ENCODE measurements around the gene BLM.
A peak's percentile ranks its signal among the peaks of the same experiment; 100 is the strongest.
"Not testable (repeated sequence)": the region's sequence is repeated elsewhere in the genome, so short reads cannot be mapped to it uniquely, and the experiment has no call there.

Gene BLM

GRCh38 chr15:90711842-90712241, 5.3 kb upstream of the BLM start:
- Histone ChIP-seq H3K9ac (ENCODE audit: low read depth, low read length) (no peak overlapping the region), H3K4me1 (ENCODE audit: control insufficient read depth, insufficient read depth, low read length) (peaks cover 2% of the 10 kb centered on the region), H3K36me3 (ENCODE audit: control insufficient read depth, insufficient read depth, low read length) (no peaks in the 10 kb centered on the region), H3K27me3 (ENCODE audit: control insufficient read depth, insufficient read depth, low read length) (no peaks in the 10 kb centered on the region), H3K9me3 (ENCODE audit: control insufficient read depth, insufficient read depth, low read length) (no peaks in the 10 kb centered on the region), H3K4me3 (ENCODE audit: low read depth, low read length) (no peak overlapping the region)

- Histone ChIP-seq H3K9ac (ENCODE audit: low read depth, low read length) (no peak overlapping the region), H3K36me3 (ENCODE audit: control insufficient read depth, insufficient read depth, low read length) (no peaks in the 10 kb centered on the region), H3K4me1 (ENCODE audit: control insufficient read depth, insufficient read depth, low read length) (peaks cover 2% of the 10 kb centered on the region), H3K9me3 (ENCODE audit: control insufficient read depth, insufficient read depth, low read length) (no peaks in the 10 kb centered on the region), H3K4me3 (ENCODE audit: low read depth, low read length) (no peak overlapping the region), H3K27me3 (ENCODE audit: control insufficient read depth, insufficient read depth, low read length) (no peaks in the 10 kb centered on the region)
Observed at GRCh38 chr15:90713081-90713480, 4.1 kb upstream of the BLM start.

GRCh38 chr15:90716317-90716975, 700 bp upstream of the BLM start:
- no peaks in the 10 kb centered on the region for H3K27me3 ChIP-seq (ENCODE audit: control insufficient read depth, insufficient read depth, low read length)
- H3K4me1 ChIP-seq (ENCODE audit: control insufficient read depth, insufficient read depth, low read length): peaks cover 2% of the 10 kb centered on the region
- H3K36me3 ChIP-seq (ENCODE audit: control insufficient read depth, insufficient read depth, low read length): no peaks in the 10 kb centered on the region
- H3K9ac ChIP-seq (ENCODE audit: low read depth, low read length): peak overlapping the region; percentile 55
- peak overlapping the region; percentile 81 for H3K4me3 ChIP-seq (ENCODE audit: low read depth, low read length)
- H3K9me3 ChIP-seq (ENCODE audit: control insufficient read depth, insufficient read depth, low read length): no peaks in the 10 kb centered on the region

- peaks cover 2% of the 10 kb centered on the region for H3K4me1 ChIP-seq (ENCODE audit: control insufficient read depth, insufficient read depth, low read length)
- H3K4me3 ChIP-seq (ENCODE audit: low read depth, low read length): peak overlapping the region; percentile 81
- no peaks in the 10 kb centered on the region for H3K36me3 ChIP-seq (ENCODE audit: control insufficient read depth, insufficient read depth, low read length)
- no peaks in the 10 kb centered on the region for H3K9me3 ChIP-seq (ENCODE audit: control insufficient read depth, insufficient read depth, low read length)
- no peak overlapping the region for H3K9ac ChIP-seq (ENCODE audit: low read depth, low read length)
- no peaks in the 10 kb centered on the region for H3K27me3 ChIP-seq (ENCODE audit: control insufficient read depth, insufficient read depth, low read length)
Observed at GRCh38 chr15:90718232-90718631, 1.1 kb downstream of the BLM start.

GRCh38 chr15:90720131-90720530, 3.0 kb downstream of the BLM start:
- no peaks in the 10 kb centered on the region for H3K9me3 ChIP-seq (ENCODE audit: control insufficient read depth, insufficient read depth, low read length)
- peaks cover 2% of the 10 kb centered on the region for H3K4me1 ChIP-seq (ENCODE audit: control insufficient read depth, insufficient read depth, low read length)
- H3K4me3 ChIP-seq (ENCODE audit: low read depth, low read length): no peak overlapping the region
- H3K36me3 ChIP-seq (ENCODE audit: control insufficient read depth, insufficient read depth, low read length): peaks cover 4% of the 10 kb centered on the region
- H3K9ac ChIP-seq (ENCODE audit: low read depth, low read length): no peak overlapping the region
- H3K27me3 ChIP-seq (ENCODE audit: control insufficient read depth, insufficient read depth, low read length): no peaks in the 10 kb centered on the region

GRCh38 chr15:90729261-90729660, 12.1 kb downstream of the BLM start:
- no peak overlapping the region for H3K9ac ChIP-seq (ENCODE audit: low read depth, low read length)
- H3K4me1 ChIP-seq (ENCODE audit: control insufficient read depth, insufficient read depth, low read length): no peaks in the 10 kb centered on the region
- H3K9me3 ChIP-seq (ENCODE audit: control insufficient read depth, insufficient read depth, low read length): no peaks in the 10 kb centered on the region
- no peaks in the 10 kb centered on the region for H3K27me3 ChIP-seq (ENCODE audit: control insufficient read depth, insufficient read depth, low read length)
- no peak overlapping the region for H3K4me3 ChIP-seq (ENCODE audit: low read depth, low read length)
- peaks cover 4% of the 10 kb centered on the region for H3K36me3 ChIP-seq (ENCODE audit: control insufficient read depth, insufficient read depth, low read length)

GRCh38 chr15:90730290-90730689, 13.1 kb downstream of the BLM start:
- no peaks in the 10 kb centered on the region for H3K27me3 ChIP-seq (ENCODE audit: control insufficient read depth, insufficient read depth, low read length)
- H3K9ac ChIP-seq (ENCODE audit: low read depth, low read length): no peak overlapping the region
- no peak overlapping the region for H3K4me3 ChIP-seq (ENCODE audit: low read depth, low read length)
- no peaks in the 10 kb centered on the region for H3K4me1 ChIP-seq (ENCODE audit: control insufficient read depth, insufficient read depth, low read length)
- no peaks in the 10 kb centered on the region for H3K36me3 ChIP-seq (ENCODE audit: control insufficient read depth, insufficient read depth, low read length)
- no peaks in the 10 kb centered on the region for H3K9me3 ChIP-seq (ENCODE audit: control insufficient read depth, insufficient read depth, low read length)

GRCh38 chr15:90735923-90736322, 18.8 kb downstream of the BLM start:
- no peak overlapping the region for H3K4me3 ChIP-seq (ENCODE audit: low read depth, low read length)
- H3K27me3 ChIP-seq (ENCODE audit: control insufficient read depth, insufficient read depth, low read length): no peaks in the 10 kb centered on the region
- no peak overlapping the region for H3K9ac ChIP-seq (ENCODE audit: low read depth, low read length)
- H3K4me1 ChIP-seq (ENCODE audit: control insufficient read depth, insufficient read depth, low read length): no peaks in the 10 kb centered on the region
- H3K36me3 ChIP-seq (ENCODE audit: control insufficient read depth, insufficient read depth, low read length): no peaks in the 10 kb centered on the region
- H3K9me3 ChIP-seq (ENCODE audit: control insufficient read depth, insufficient read depth, low read length): no peaks in the 10 kb centered on the region

- not testable (repeated sequence) for H3K27me3 ChIP-seq (ENCODE audit: control insufficient read depth, insufficient read depth, low read length); H3K4me1 ChIP-seq (ENCODE audit: control insufficient read depth, insufficient read depth, low read length); H3K36me3 ChIP-seq (ENCODE audit: control insufficient read depth, insufficient read depth, low read length); H3K4me3 ChIP-seq (ENCODE audit: low read depth, low read length); H3K9ac ChIP-seq (ENCODE audit: low read depth, low read length); H3K9me3 ChIP-seq (ENCODE audit: control insufficient read depth, insufficient read depth, low read length)
Observed at GRCh38 chr15:90740545-90740944, 23.4 kb downstream of the BLM start.

GRCh38 chr15:90742087-90742486, 24.9 kb downstream of the BLM start:
- no peak overlapping the region for H3K9ac ChIP-seq (ENCODE audit: low read depth, low read length)
- H3K4me3 ChIP-seq (ENCODE audit: low read depth, low read length): no peak overlapping the region
- H3K36me3 ChIP-seq (ENCODE audit: control insufficient read depth, insufficient read depth, low read length): no peaks in the 10 kb centered on the region
- no peaks in the 10 kb centered on the region for H3K9me3 ChIP-seq (ENCODE audit: control insufficient read depth, insufficient read depth, low read length)
- H3K4me1 ChIP-seq (ENCODE audit: control insufficient read depth, insufficient read depth, low read length): no peaks in the 10 kb centered on the region
- H3K27me3 ChIP-seq (ENCODE audit: control insufficient read depth, insufficient read depth, low read length): no peaks in the 10 kb centered on the region

GRCh38 chr15:90743407-90743806, 26.3 kb downstream of the BLM start:
- Histone ChIP-seq H3K9me3 (ENCODE audit: control insufficient read depth, insufficient read depth, low read length) (no peaks in the 10 kb centered on the region), H3K36me3 (ENCODE audit: control insufficient read depth, insufficient read depth, low read length) (no peaks in the 10 kb centered on the region), H3K9ac (ENCODE audit: low read depth, low read length) (no peak overlapping the region), H3K27me3 (ENCODE audit: control insufficient read depth, insufficient read depth, low read length) (no peaks in the 10 kb centered on the region), H3K4me1 (ENCODE audit: control insufficient read depth, insufficient read depth, low read length) (no peaks in the 10 kb centered on the region), H3K4me3 (ENCODE audit: low read depth, low read length) (no peak overlapping the region)

GRCh38 chr15:90744759-90745402, 27.7 kb downstream of the BLM start:
- Histone ChIP-seq H3K4me1 (ENCODE audit: control insufficient read depth, insufficient read depth, low read length) (no peaks in the 10 kb centered on the region), H3K9me3 (ENCODE audit: control insufficient read depth, insufficient read depth, low read length) (no peaks in the 10 kb centered on the region), H3K4me3 (ENCODE audit: low read depth, low read length) (no peak overlapping the region), H3K36me3 (ENCODE audit: control insufficient read depth, insufficient read depth, low read length) (no peaks in the 10 kb centered on the region), H3K9ac (ENCODE audit: low read depth, low read length) (no peak overlapping the region), H3K27me3 (ENCODE audit: control insufficient read depth, insufficient read depth, low read length) (no peaks in the 10 kb centered on the region)

All from iPS-15b (cell line).